GM23248 (cell line): ENCODE data around the gene NSUN2. TPM values are rescaled to one million over a fixed set of nuclear protein-coding genes. Genes with fewer than 3 reads are reported as not detected.

Experiments used
- DNase-seq: peaks from one replicate; pipeline ENCODE4 v3.0.0-alpha.2; 2015
- H2AFZ ChIP-seq: fragments of 200-600 bp; sonication (generic); 2 replicates; pipeline ENCODE4 v1.6.1; 2016; ENCODE audit warnings: antibody characterized with exemption
- H3F3A ChIP-seq: fragments of 200-600 bp; sonication (generic); 2 replicates; pipeline ENCODE4 v1.6.1; 2016; ENCODE audit warnings: mild to moderate bottlenecking, antibody characterized with exemption, mixed run types; ENCODE audit not compliant: insufficient read depth
- H3K27ac ChIP-seq: fragments of 200-600 bp; sonication (generic); 2 replicates; pipeline ENCODE4 v1.5.1; 2016; ENCODE audit warnings: mild to moderate bottlenecking
- H3K27me3 ChIP-seq: fragments of 200-600 bp; sonication (generic); replicated peaks from 2 replicates; pipeline ENCODE4 v1.6.1; 2016; ENCODE audit warnings: mild to moderate bottlenecking; ENCODE audit not compliant: insufficient read depth
- H3K36me3 ChIP-seq: fragments of 200-600 bp; sonication (generic); 2 replicates; pipeline ENCODE4 v1.6.1; 2016; ENCODE audit warnings: low read depth, mild to moderate bottlenecking
- H3K4me1 ChIP-seq: fragments of 200-600 bp; sonication (generic); 2 replicates; pipeline ENCODE4 v1.6.1; 2016; ENCODE audit warnings: mild to moderate bottlenecking; ENCODE audit not compliant: insufficient read depth
- H3K4me2 ChIP-seq: fragments of 200-600 bp; sonication (generic); one replicate; pipeline ENCODE4 v1.6.1; 2016; ENCODE audit warnings: mild to moderate bottlenecking; ENCODE audit not compliant: unreplicated experiment
- H3K4me3 ChIP-seq: fragments of 200-600 bp; sonication (generic); 2 replicates; pipeline ENCODE4 v1.5.1; 2016; ENCODE audit warnings: mild to moderate bottlenecking
- H3K79me2 ChIP-seq: fragments of 200-600 bp; sonication (generic); 2 replicates; pipeline ENCODE4 v1.6.1; 2016; ENCODE audit warnings: mild to moderate bottlenecking; ENCODE audit not compliant: insufficient read depth
- H3K9ac ChIP-seq: fragments of 200-600 bp; sonication (generic); 2 replicates; pipeline ENCODE4 v1.6.1; 2016; ENCODE audit warnings: mild to moderate bottlenecking
- H3K9me2 ChIP-seq: fragments of 200-600 bp; sonication (generic); 2 replicates; pipeline ENCODE4 v1.6.1; 2016; ENCODE audit warnings: mixed run types, mild to moderate bottlenecking, moderate library complexity; ENCODE audit not compliant: insufficient read depth
- H3K9me3 ChIP-seq: fragments of 200-600 bp; sonication (generic); one replicate; pipeline ENCODE4 v1.6.1; 2017; ENCODE audit warnings: low read depth
- H4K20me1 ChIP-seq: fragments of 200-600 bp; sonication (generic); 2 replicates; pipeline ENCODE4 v1.6.0; 2016; ENCODE audit not compliant: insufficient read depth
- EZH2 ChIP-seq: fragments of 200-600 bp; sonication (generic); IDR thresholded peaks from 2 replicates; pipeline ENCODE4 v1.6.1; 2018; ENCODE audit warnings: antibody characterized with exemption, mild to moderate bottlenecking; ENCODE audit not compliant: insufficient read depth, poor library complexity, severe bottlenecking
- EZH2phosphoT487 ChIP-seq: fragments of 200-600 bp; sonication (generic); IDR thresholded peaks from 2 replicates; pipeline ENCODE4 v1.6.1; 2018; ENCODE audit warnings: antibody characterized with exemption, moderate library complexity, mild to moderate bottlenecking, low read depth; ENCODE audit not compliant: insufficient read depth
- WGBS, 2 experiments: methylation state at CpG; one replicate each; pipeline ENCODE4 v1.1.6; 2015 to 2017; ENCODE audit warnings: low lambda C conversion rate in 2 of 2, low coverage in 1 of 2; ENCODE audit errors: missing lambda C conversion rate in 2 of 2; 5-methylcytosine and 5-hydroxymethylcytosine counted together
- in situ Hi-C: fragments of 300-500 bp; cut with MboI; formaldehyde crosslinking; loops from 2 replicates; pipeline ENCODE4 v1.15.0; 2020
- polyA plus RNA-seq: library from polyadenylated mRNA; unstranded; fragments of >200 nt; fragmentation: Nextera tagmentation; extraction: Ambion mirVana; gene quantifications from 2 replicates; pipeline ENCODE4 v1.2.1, GENCODE V29; 2016
- total RNA-seq: library from RNA; depleted of rRNA; stranded (reverse); fragments of >200 nt; shearing (Covaris generic); gene quantifications from 2 replicates; pipeline ENCODE4 v1.2.3, GENCODE V29; 2014

NSUN2 gene
- total and polyA plus RNA-seq, 2 experiments from 2014 or later, result 48.2 to 51.0 TPM

DNA sequence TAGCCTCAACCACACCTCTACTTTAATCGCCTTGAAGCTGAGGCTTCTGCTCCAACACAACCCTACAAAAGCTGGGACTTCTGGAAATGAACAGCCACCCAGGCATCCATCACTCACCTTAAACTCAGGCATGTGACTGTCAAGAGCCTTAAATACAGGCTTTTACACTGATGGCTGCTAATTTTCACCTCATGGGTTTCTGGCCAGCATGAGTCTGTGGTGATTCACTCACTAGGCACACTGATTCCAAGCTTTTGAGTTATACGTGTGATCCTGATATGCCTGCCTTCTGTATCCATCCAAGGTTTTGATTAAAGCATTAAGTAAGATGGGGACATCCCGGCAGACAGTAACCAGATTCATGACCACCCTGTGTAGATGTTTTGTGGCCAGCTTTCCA lies 8.9 kb downstream of the NSUN2 start:
- no peak overlapping the region for H2AFZ ChIP-seq
- H3K36me3 ChIP-seq, result peaks cover 72% of the 10 kb centered on the region
- H3K4me2 ChIP-seq, result no peak overlapping the region
- no peaks in the 10 kb centered on the region for H3K27me3 ChIP-seq
- H3K9me3 ChIP-seq, result no peaks in the 10 kb centered on the region
- no peak overlapping the region for H3K9ac ChIP-seq
- in situ Hi-C loops, result no loop called here
- no peak overlapping the region for H3K4me3 ChIP-seq
- 0 out of 2 replicates have a peak, but pooled peaks cover 6% of the 10 kb centered on the region for H3F3A ChIP-seq
- no peaks in the 10 kb centered on the region for H3K9me2 ChIP-seq
- DNase-seq, result peak; percentile 27
- no peak overlapping the region for H3K27ac ChIP-seq
- peaks cover 98% of the 10 kb centered on the region for H3K79me2 ChIP-seq
- 65 to 71% methylated on average over 3 of the region's 3 CpGs for WGBS, 2 experiments
- TF ChIP-seq EZH2phosphoT487, result no peak
- H4K20me1 ChIP-seq, result 0 out of 2 replicates have a peak, but pooled peaks cover 5% of the 10 kb centered on the region
- H3K4me1 ChIP-seq, result no peaks in the 10 kb centered on the region

DNA sequence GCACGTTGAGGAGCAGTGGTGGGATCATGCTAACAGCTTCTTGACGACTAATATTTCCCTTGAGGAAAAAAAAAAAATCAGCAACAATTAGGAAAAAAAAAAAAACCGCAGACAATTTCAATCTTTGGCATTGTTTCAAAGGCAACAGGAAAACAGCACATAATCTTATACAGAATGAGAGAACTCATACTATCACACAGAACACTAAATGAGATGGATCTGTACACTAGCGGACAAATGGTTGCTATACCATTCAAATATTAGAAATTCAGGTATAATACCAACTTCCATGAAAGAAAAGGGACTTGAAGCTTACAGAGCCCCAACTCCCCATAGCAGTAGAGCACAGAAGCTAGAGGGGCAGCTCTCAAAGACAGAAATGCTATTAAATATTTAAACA lies 9.6 kb downstream of the NSUN2 start:
- Histone ChIP-seq H2AFZ (no peak overlapping the region), H4K20me1 (0 out of 2 replicates have a peak, but pooled peaks cover 5% of the 10 kb centered on the region), H3K4me1 (no peaks in the 10 kb centered on the region), H3K79me2 (peaks cover 98% of the 10 kb centered on the region), H3K9me3 (no peaks in the 10 kb centered on the region), H3K27me3 (no peaks in the 10 kb centered on the region), H3K4me3 (no peak overlapping the region), H3K9me2 (no peaks in the 10 kb centered on the region), H3K36me3 (peaks cover 79% of the 10 kb centered on the region), H3F3A (0 out of 2 replicates have a peak, but pooled peaks cover 6% of the 10 kb centered on the region), H3K4me2 (no peak overlapping the region), H3K9ac (no peak overlapping the region), H3K27ac (no peak overlapping the region)
- 93 to 99% methylated on average over 4 of the region's 4 CpGs for WGBS, 2 experiments
- in situ Hi-C loops, result no loop called here
- DNase-seq, result no peak
- TF ChIP-seq EZH2, result no peak
- no peak for TF ChIP-seq EZH2phosphoT487

DNA sequence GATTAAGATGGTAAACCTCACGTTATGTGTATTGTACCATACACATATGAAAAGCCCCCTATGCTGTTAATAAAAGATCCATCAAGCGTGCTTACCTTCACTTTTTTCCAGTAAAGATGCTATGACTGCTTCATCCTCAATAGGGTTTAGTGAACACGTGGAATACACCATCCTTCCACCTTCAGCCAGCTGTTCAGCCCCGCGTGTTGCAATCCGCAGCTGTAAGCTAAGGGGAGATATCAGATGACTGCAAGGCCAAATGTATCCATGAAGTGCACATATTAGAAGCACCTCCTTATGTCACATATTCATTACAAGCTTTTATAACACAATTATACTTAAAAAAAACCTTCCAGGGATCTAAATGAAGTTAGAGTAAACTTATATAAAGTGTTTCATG lies 16.2 kb downstream of the NSUN2 start:
- in situ Hi-C loops, result no loop called here
- H3K4me2 ChIP-seq, result no peak overlapping the region
- no peaks in the 10 kb centered on the region for H3K9me3 ChIP-seq
- no peaks in the 10 kb centered on the region for H3K4me1 ChIP-seq
- no peak overlapping the region for H3K9ac ChIP-seq
- no peaks in the 10 kb centered on the region for H3K27me3 ChIP-seq
- H3F3A ChIP-seq, result no peaks in the 10 kb centered on the region; the same call in 1 of the 2 replicates
- no peak overlapping the region for H3K27ac ChIP-seq
- H4K20me1 ChIP-seq, result no peaks in the 10 kb centered on the region; the same call in 1 of the 2 replicates
- DNase-seq, result no peak
- H2AFZ ChIP-seq, result no peak overlapping the region
- peaks cover 61% of the 10 kb centered on the region for H3K36me3 ChIP-seq
- H3K4me3 ChIP-seq, result no peak overlapping the region
- H3K79me2 ChIP-seq, result peaks cover 98% of the 10 kb centered on the region
- 87 to 91% methylated on average over 6 of the region's 6 CpGs for WGBS, 2 experiments
- no peak for TF ChIP-seq EZH2
- no peaks in the 10 kb centered on the region for H3K9me2 ChIP-seq

DNA sequence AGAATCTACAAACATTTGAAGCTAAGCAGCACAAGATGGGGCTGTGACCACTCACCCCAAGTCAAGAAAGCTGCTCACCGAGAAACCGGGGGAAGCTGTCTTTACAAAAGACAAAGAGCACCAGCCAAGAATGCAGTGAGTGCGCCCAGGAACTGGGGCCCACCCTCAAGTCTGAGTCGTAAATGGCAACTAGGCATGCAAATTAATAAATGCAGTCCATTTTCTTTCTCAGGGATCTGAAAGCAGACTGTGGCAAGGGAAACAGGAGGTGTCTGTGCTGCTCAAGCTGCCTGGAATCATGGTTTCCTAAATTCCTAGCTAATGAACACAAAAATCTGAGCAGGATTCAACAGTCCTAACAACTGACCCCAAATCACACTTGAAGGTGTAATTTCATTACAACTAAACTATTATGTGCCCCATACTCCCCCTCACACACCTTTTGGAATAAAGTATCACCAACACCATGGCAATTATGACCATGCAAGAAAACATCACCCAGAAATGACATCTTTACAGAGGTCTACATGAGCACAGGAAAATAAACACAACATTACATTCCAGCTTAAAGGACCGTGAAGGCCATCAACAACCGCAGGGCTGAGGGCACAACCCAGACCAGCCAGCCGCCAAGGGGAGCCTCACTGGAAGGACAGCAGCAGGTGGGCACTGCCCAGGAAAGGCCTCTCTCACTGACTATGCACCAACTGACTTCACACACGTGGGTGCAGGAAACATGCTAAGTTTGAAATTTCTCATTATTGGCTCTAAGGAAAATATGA lies 17.6 kb downstream of the NSUN2 start:
- Histone ChIP-seq H3K27me3 (no peaks in the 10 kb centered on the region), H2AFZ (no peak overlapping the region), H3K4me2 (no peak overlapping the region), H3K79me2 (peaks cover 97% of the 10 kb centered on the region), H3K9me2 (no peaks in the 10 kb centered on the region), H3K9ac (no peak overlapping the region), H3F3A (no peaks in the 10 kb centered on the region; the same call in 1 of the 2 replicates), H3K9me3 (no peaks in the 10 kb centered on the region), H3K36me3 (peaks cover 60% of the 10 kb centered on the region), H3K4me3 (no peak overlapping the region), H3K27ac (no peak overlapping the region), H3K4me1 (no peaks in the 10 kb centered on the region), H4K20me1 (no peaks in the 10 kb centered on the region; the same call in 1 of the 2 replicates)
- DNase-seq, result peak; percentile 22
- in situ Hi-C loops, result no loop called here
- no peak for TF ChIP-seq EZH2phosphoT487
- no peak for TF ChIP-seq EZH2
- WGBS, 2 experiments, result 77 to 81% methylated on average over 8 of the region's 8 CpGs
